HEK293 (cell line): ENCODE data around the gene TNFSF12.
A peak's percentile ranks its signal among the peaks of the same experiment; 100 is the strongest.

Experiments
- CTCF ChIA-PET: fragments of 350-600 bp; formaldehyde crosslinking; extraction: SDS; loops from one replicate; lab custom pipeline; 2021; ENCODE audit warnings: antibody characterized with exemption; lab: Yijun Ruan, JAX
- POLR2A ChIA-PET: fragments of 300-600 bp; formaldehyde crosslinking; extraction: SDS; loops from one replicate; lab custom pipeline; 2020; ENCODE audit warnings: antibody characterized with exemption, inconsistent platforms; lab: Yijun Ruan, JAX
- H3K27ac ChIP-seq: fragments of 200-500 bp; sonication (Bioruptor generic); 2 replicates; pipeline ENCODE4 v1.5.1; 2014; ENCODE audit warnings: low read depth, low read length, control low read depth, inconsistent platforms; ENCODE audit errors: extremely low read depth
- H3K36me3 ChIP-seq, 2 experiments: fragments of 200-500 bp in 1 of 2; sonication (Bioruptor generic) in 1 of 2; 1 replicate in 1 of 2; 2 replicates in 1 of 2; pipeline ENCODE4 v1.5.1; 2014 to 2017; ENCODE audit warnings: inconsistent platforms in 2 of 2, low read length in 2 of 2; ENCODE audit not compliant: control insufficient read depth in 2 of 2, insufficient read depth in 1 of 2
- H3K4me1 ChIP-seq: fragments of 200-500 bp; sonication (Bioruptor generic); 2 replicates; pipeline ENCODE4 v1.5.1; 2014; ENCODE audit warnings: mild to moderate bottlenecking, low read length, inconsistent platforms; ENCODE audit not compliant: control insufficient read depth, insufficient read depth
- H3K4me3 ChIP-seq: 2 replicates; pipeline ENCODE4 v1.5.1; 2011; ENCODE audit warnings: low read depth, mild to moderate bottlenecking, control low read depth, low read length, moderate library complexity
- H3K9me3 ChIP-seq: fragments of 200-500 bp; sonication (Bioruptor generic); 2 replicates; pipeline ENCODE4 v1.5.1; 2014; ENCODE audit warnings: low read depth, low read length, inconsistent platforms; ENCODE audit not compliant: control insufficient read depth, insufficient read depth
- BCL11A ChIP-seq: fragments of 450-650 bp; formaldehyde crosslinking; IDR thresholded peaks from 2 replicates; pipeline ENCODE4 v1.5.1; 2016; ENCODE audit warnings: low read depth, missing biosample characterization, missing genetic modification characterization
- BCL11B ChIP-seq: fragments of 450-650 bp; formaldehyde crosslinking; IDR thresholded peaks from 2 replicates; pipeline ENCODE4 v1.5.1; 2016; ENCODE audit warnings: low read depth, missing biosample characterization, missing genetic modification characterization
- GLIS1 ChIP-seq: fragments of 450-650 bp; formaldehyde crosslinking; IDR thresholded peaks from 2 replicates; pipeline ENCODE4 v1.5.1; 2016; ENCODE audit warnings: missing biosample characterization, missing genetic modification characterization
- GLIS2 ChIP-seq: fragments of 450-650 bp; formaldehyde crosslinking; IDR thresholded peaks from 2 replicates; pipeline ENCODE4 v1.5.1; 2016; ENCODE audit warnings: missing biosample characterization, missing genetic modification characterization
- KLF1 ChIP-seq: fragments of 450-650 bp; formaldehyde crosslinking; IDR thresholded peaks from 2 replicates; pipeline ENCODE4 v1.5.1; 2016; ENCODE audit warnings: missing biosample characterization, missing genetic modification characterization
- KLF16 ChIP-seq: fragments of 450-650 bp; formaldehyde crosslinking; IDR thresholded peaks from 2 replicates; pipeline ENCODE4 v1.5.1; 2017; ENCODE audit warnings: missing biosample characterization, missing genetic modification characterization
- KLF7 ChIP-seq: fragments of 450-650 bp; formaldehyde crosslinking; IDR thresholded peaks from 2 replicates; pipeline ENCODE4 v1.5.1; 2016; ENCODE audit warnings: missing biosample characterization, missing genetic modification characterization, borderline replicate concordance
- PATZ1 ChIP-seq: fragments of 450-650 bp; formaldehyde crosslinking; IDR thresholded peaks from 2 replicates; pipeline ENCODE4 v1.5.1; 2016; ENCODE audit warnings: missing biosample characterization, missing genetic modification characterization
- SP3 ChIP-seq: fragments of 450-650 bp; formaldehyde crosslinking; IDR thresholded peaks from 2 replicates; pipeline ENCODE4 v1.5.1; 2016; ENCODE audit warnings: missing biosample characterization, missing genetic modification characterization
- TCF7L2 ChIP-seq: IDR thresholded peaks from 2 replicates; pipeline ENCODE4 v1.6.1; 2011; ENCODE audit warnings: low read depth, mild to moderate bottlenecking, inconsistent platforms, low read length, moderate library complexity, borderline replicate concordance
- TSHZ1 ChIP-seq: fragments of 450-650 bp; formaldehyde crosslinking; IDR thresholded peaks from 2 replicates; pipeline ENCODE4 v1.5.1; 2016; ENCODE audit warnings: missing biosample characterization, missing genetic modification characterization, borderline replicate concordance
- ZBTB8A ChIP-seq: fragments of 450-650 bp; formaldehyde crosslinking; IDR thresholded peaks from 2 replicates; pipeline ENCODE4 v1.5.1; 2016; ENCODE audit warnings: missing biosample characterization, missing genetic modification characterization
- ZEB2 ChIP-seq: fragments of 450-650 bp; formaldehyde crosslinking; IDR thresholded peaks from 2 replicates; pipeline ENCODE4 v1.5.1; 2016; ENCODE audit warnings: missing biosample characterization, missing genetic modification characterization
- ZNF274 ChIP-seq, 2 experiments: fragments of 200-500 bp in 1 of 2; fragments of 450-650 bp in 1 of 2; sonication (Bioruptor generic) in 1 of 2; formaldehyde crosslinking in 1 of 2; IDR thresholded peaks; 2 replicates each; pipeline versions ENCODE4 v1.5.1 to v1.6.1; 2014 to 2016; ENCODE audit warnings: borderline replicate concordance in 1 of 2, inconsistent platforms in 1 of 2, low read length in 1 of 2, missing biosample characterization in 1 of 2, missing genetic modification characterization in 1 of 2
- ZNF416 ChIP-seq: fragments of 450-650 bp; formaldehyde crosslinking; IDR thresholded peaks from 2 replicates; pipeline ENCODE4 v1.5.1; 2016; ENCODE audit warnings: missing biosample characterization, missing genetic modification characterization
- ZNF514 ChIP-seq: fragments of 450-650 bp; formaldehyde crosslinking; IDR thresholded peaks from 2 replicates; pipeline ENCODE4 v1.5.1; 2016; ENCODE audit warnings: missing biosample characterization, missing genetic modification characterization
- ZNF530 ChIP-seq: fragments of 450-650 bp; formaldehyde crosslinking; IDR thresholded peaks from 2 replicates; pipeline ENCODE4 v1.5.1; 2016; ENCODE audit warnings: low read depth, missing biosample characterization, missing genetic modification characterization
- ZNF660 ChIP-seq: fragments of 450-650 bp; IDR thresholded peaks from 2 replicates; pipeline ENCODE4 v1.5.1; 2018; ENCODE audit warnings: missing biosample characterization, mild to moderate bottlenecking, missing genetic modification characterization
- ZNF692 ChIP-seq: fragments of 450-650 bp; formaldehyde crosslinking; IDR thresholded peaks from 2 replicates; pipeline ENCODE4 v1.5.1; 2016; ENCODE audit warnings: missing biosample characterization, missing genetic modification characterization
- ZNF701 ChIP-seq: fragments of 450-650 bp; formaldehyde crosslinking; IDR thresholded peaks from 2 replicates; pipeline ENCODE4 v1.5.1; 2016; ENCODE audit warnings: missing biosample characterization, missing genetic modification characterization
- ZNF768 ChIP-seq: fragments of 450-650 bp; formaldehyde crosslinking; IDR thresholded peaks from 2 replicates; pipeline ENCODE4 v1.5.1; 2018; ENCODE audit warnings: missing biosample characterization, mild to moderate bottlenecking, missing genetic modification characterization
- ZNF777 ChIP-seq: fragments of 450-650 bp; formaldehyde crosslinking; IDR thresholded peaks from 2 replicates; pipeline ENCODE4 v1.5.1; 2017; ENCODE audit warnings: missing biosample characterization, missing genetic modification characterization, borderline replicate concordance
- ZNF791 ChIP-seq: fragments of 450-650 bp; formaldehyde crosslinking; IDR thresholded peaks from 2 replicates; pipeline ENCODE4 v1.5.1; 2016; ENCODE audit warnings: missing biosample characterization, missing genetic modification characterization
- TF ChIP-seq, protein P1 (sequence below): fragments of 450-650 bp; formaldehyde crosslinking; IDR thresholded peaks from 2 replicates; pipeline ENCODE4 v1.5.1; 2016; ENCODE audit warnings: missing biosample characterization, missing genetic modification characterization

Gene TNFSF12

DNA sequence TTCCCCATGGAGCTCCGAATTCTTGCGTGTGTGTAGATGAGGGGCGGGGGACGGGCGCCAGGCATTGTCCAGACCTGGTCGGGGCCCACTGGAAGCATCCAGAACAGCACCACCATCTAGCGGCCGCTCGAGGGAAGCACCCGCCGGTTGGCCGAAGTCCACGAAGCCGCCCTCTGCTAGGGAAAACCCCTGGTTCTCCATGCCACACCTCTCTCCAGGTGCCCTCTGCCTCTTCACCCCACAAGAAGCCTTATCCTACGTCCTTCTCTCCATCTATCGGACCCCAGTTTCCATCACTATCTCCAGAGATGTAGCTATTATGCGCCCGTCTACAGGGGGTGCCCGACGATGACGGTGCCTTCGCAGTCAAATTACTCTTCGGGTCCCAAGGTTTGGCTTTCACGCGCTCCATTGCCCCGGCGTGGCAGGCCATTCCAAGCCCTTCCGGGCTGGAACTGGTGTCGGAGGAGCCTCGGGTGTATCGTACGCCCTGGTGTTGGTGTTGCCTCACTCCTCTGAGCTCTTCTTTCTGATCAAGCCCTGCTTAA is 12.2 kb downstream of the TNFSF12 start:
- H3K4me1 ChIP-seq = peaks cover 11% of the 10 kb centered on the region
- peak overlapping the region; percentile 93 for H3K27ac ChIP-seq
- peak overlapping the region; percentile 85 for H3K4me3 ChIP-seq
- no peaks in the 10 kb centered on the region for H3K9me3 ChIP-seq
- H3K36me3 ChIP-seq = peaks cover 26 to 33% of the 10 kb centered on the region in 2 experiments
- ChIA-PET CTCF (interaction anchor here (0.6 to 5.1 kb wide), 92 partner anchors 9 to 631 kb away, joined by 3 to 112 read pairs (median 4); partner anchors contain the start of genes KCTD11, MPDU1, NEURL4 and PLSCR3), POLR2A (interaction anchor here (0.6 to 2.8 kb wide), 28 partner anchors 9 to 232 kb away, joined by 3 to 17 read pairs (median 5); partner anchors contain the start of genes CD68, CHRNB1, FXR2 and MPDU1)
- peak; percentile 68; the same call in 1 of the 2 replicates for TF ChIP-seq BCL11A (tag by site-specific recombination)
- peak; percentile 54; the same call in 1 of the 2 replicates for TF ChIP-seq GLIS2 (tag by site-specific recombination)
- TF ChIP-seq SP3 = peak; percentile 21; the same call in 1 of the 2 replicates
- peak; percentile 54 for TF ChIP-seq KLF1
- TF ChIP-seq ZNF692 (tag by site-specific recombination) = peak; percentile 99
- peak; percentile 12; the same call in 1 of the 2 replicates for TF ChIP-seq KLF7 (tag by site-specific recombination)
- no peak for TF ChIP-seq ZNF791 (tag by site-specific recombination)
- TF ChIP-seq ZNF416 = no peak
- no peak for TF ChIP-seq ZNF701 (tag by site-specific recombination)
- peak; percentile 28; the same call in 1 of the 2 replicates for TF ChIP-seq ZNF777 (tag by site-specific recombination)
- peak; percentile 45 for TF ChIP-seq BCL11B (tag by site-specific recombination)
- TF ChIP-seq GLIS1 (tag by site-specific recombination) = peak; percentile 39
- peak; percentile 24 for TF ChIP-seq PATZ1 (tag by site-specific recombination)
- TF ChIP-seq ZNF530 (tag by site-specific recombination) = no peak
- peak; percentile 65 for TF ChIP-seq ZBTB8A (tag by site-specific recombination)
- TF ChIP-seq TCF7L2 = no peak
- no peak for TF ChIP-seq ZNF768 (tag by site-specific recombination)
- TF ChIP-seq ZNF660 (tag by site-specific recombination) = peak; percentile 63; the same call in 1 of the 2 replicates
- TF ChIP-seq, protein P1, sequence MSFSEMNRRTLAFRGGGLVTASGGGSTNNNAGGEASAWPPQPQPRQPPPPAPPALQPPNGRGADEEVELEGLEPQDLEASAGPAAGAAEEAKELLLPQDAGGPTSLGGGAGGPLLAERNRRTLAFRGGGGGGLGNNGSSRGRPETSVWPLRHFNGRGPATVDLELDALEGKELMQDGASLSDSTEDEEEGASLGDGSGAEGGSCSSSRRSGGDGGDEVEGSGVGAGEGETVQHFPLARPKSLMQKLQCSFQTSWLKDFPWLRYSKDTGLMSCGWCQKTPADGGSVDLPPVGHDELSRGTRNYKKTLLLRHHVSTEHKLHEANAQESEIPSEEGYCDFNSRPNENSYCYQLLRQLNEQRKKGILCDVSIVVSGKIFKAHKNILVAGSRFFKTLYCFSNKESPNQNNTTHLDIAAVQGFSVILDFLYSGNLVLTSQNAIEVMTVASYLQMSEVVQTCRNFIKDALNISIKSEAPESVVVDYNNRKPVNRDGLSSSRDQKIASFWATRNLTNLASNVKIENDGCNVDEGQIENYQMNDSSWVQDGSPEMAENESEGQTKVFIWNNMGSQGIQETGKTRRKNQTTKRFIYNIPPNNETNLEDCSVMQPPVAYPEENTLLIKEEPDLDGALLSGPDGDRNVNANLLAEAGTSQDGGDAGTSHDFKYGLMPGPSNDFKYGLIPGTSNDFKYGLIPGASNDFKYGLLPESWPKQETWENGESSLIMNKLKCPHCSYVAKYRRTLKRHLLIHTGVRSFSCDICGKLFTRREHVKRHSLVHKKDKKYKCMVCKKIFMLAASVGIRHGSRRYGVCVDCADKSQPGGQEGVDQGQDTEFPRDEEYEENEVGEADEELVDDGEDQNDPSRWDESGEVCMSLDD = peak; percentile 60; the same call in 1 of the 2 replicates
- TF ChIP-seq TSHZ1 (tag by site-specific recombination) = no peak
- no peak for TF ChIP-seq ZNF514 (tag by site-specific recombination)
- TF ChIP-seq ZNF274 (IDR thresholded peaks at IDR 0.05; ENCODE audit: low read length) = no peak
- TF ChIP-seq ZNF274 (tag by site-specific recombination; IDR thresholded peaks at IDR 0.05; ENCODE audit: borderline replicate concordance) = no peak
- TF ChIP-seq KLF16 (tag by site-specific recombination) = peak; percentile 49; the same call in 1 of the 2 replicates
- peak; percentile 71; the same call in 1 of the 2 replicates for TF ChIP-seq ZEB2 (tag by site-specific recombination)
